K562 (cell line): Measurements from ENCODE around the gene S100A1. TPM values are rescaled to one million over a fixed set of nuclear protein-coding genes. Genes with fewer than 3 reads are reported as not detected.

Experiments used
- AFF4 ChIP-seq: sonication (generic); formaldehyde crosslinking; IDR thresholded peaks from 2 replicates; pipeline ENCODE4 v1.8.0; 2023; ENCODE audit warnings: mild to moderate bottlenecking, missing genetic modification reagents
- ATF7 ChIP-seq: fragments of 450-650 bp; IDR thresholded peaks from 2 replicates; pipeline ENCODE4 v1.7.1; 2014; ENCODE audit warnings: mild to moderate bottlenecking, moderate library complexity
- FOSL1 ChIP-seq: fragments of 200-800 bp; sonication (Bioruptor generic); conservative IDR thresholded peaks from 2 replicates; pipeline ENCODE4 v1.6.1; 2016; ENCODE audit warnings: missing genetic modification characterization, missing compliant biosample characterization
- GTF2A2 ChIP-seq: IDR thresholded peaks from 2 replicates; pipeline ENCODE4 v1.6.1; 2016; ENCODE audit warnings: mild to moderate bottlenecking, missing genetic modification characterization, missing compliant biosample characterization
- HDAC6 ChIP-seq: IDR thresholded peaks from 2 replicates; pipeline ENCODE4 v1.6.1; 2012; ENCODE audit warnings: low read depth, mild to moderate bottlenecking, control low read depth, inconsistent platforms, low read length, moderate library complexity
- KLF6 ChIP-seq: fragments of 250-450 bp; sonication (Bioruptor Pico); IDR thresholded peaks from 2 replicates; pipeline ENCODE4 v1.4.0; 2020; ENCODE audit warnings: mild to moderate bottlenecking, moderate library complexity, borderline replicate concordance
- LCOR ChIP-seq: sonication (generic); formaldehyde crosslinking; IDR thresholded peaks from 2 replicates; pipeline ENCODE4 v1.8.0; 2022; ENCODE audit warnings: mild to moderate bottlenecking, missing genetic modification reagents
- MLLT1 ChIP-seq, 2 experiments: fragments of 450-650 bp; IDR thresholded peaks; 2 replicates each; pipeline ENCODE4 v1.6.1; 2016
- MTA3 ChIP-seq: fragments of 450-650 bp; formaldehyde crosslinking; IDR thresholded peaks from 2 replicates; pipeline ENCODE4 v1.6.1; 2017; ENCODE audit warnings: mild to moderate bottlenecking, borderline replicate concordance
- MYNN ChIP-seq, 2 experiments: sonication (generic); formaldehyde crosslinking in 1 of 2; IDR thresholded peaks; 2 replicates each; pipeline versions ENCODE4 v1.5.0 to v1.6.1; 2016 to 2020; ENCODE audit warnings: antibody characterized with exemption in 1 of 2, missing genetic modification reagents in 1 of 2
- NBN ChIP-seq: fragments of 450-650 bp; IDR thresholded peaks from 2 replicates; pipeline ENCODE4 v1.6.1; 2016; ENCODE audit warnings: low read depth, mild to moderate bottlenecking
- SMAD4 ChIP-seq: fragments of 250-450 bp; sonication (Bioruptor Pico); conservative IDR thresholded peaks from 2 replicates; pipeline ENCODE4 v1.8.0; 2021; ENCODE audit warnings: inconsistent platforms, mild to moderate bottlenecking, moderate library complexity
- XRCC5 ChIP-seq: fragments of 200-400 bp; formaldehyde crosslinking; IDR thresholded peaks from 2 replicates; pipeline ENCODE4 v1.6.1; 2017; ENCODE audit warnings: low read depth, mild to moderate bottlenecking, low read length
- ZFX ChIP-seq: sonication (generic); formaldehyde crosslinking; IDR thresholded peaks from 2 replicates; pipeline ENCODE4 v1.8.0; 2022; ENCODE audit warnings: mild to moderate bottlenecking, missing genetic modification reagents, moderate library complexity
- ZNF121 ChIP-seq: sonication (generic); formaldehyde crosslinking; conservative IDR thresholded peaks from 2 replicates; pipeline ENCODE4 v1.8.0; 2022; ENCODE audit warnings: missing genetic modification reagents
- ZNF444 ChIP-seq: fragments of 250-450 bp; sonication (Bioruptor Pico); IDR thresholded peaks from 2 replicates; pipeline ENCODE4 v1.4.0; 2020; ENCODE audit warnings: mild to moderate bottlenecking, moderate library complexity
- ZNF609 ChIP-seq: sonication (generic); formaldehyde crosslinking; IDR thresholded peaks from 2 replicates; pipeline ENCODE4 v1.8.1; 2023; ENCODE audit warnings: missing genetic modification reagents, mild to moderate bottlenecking, borderline replicate concordance
- polyA plus RNA-seq, 8 experiments: library from polyadenylated mRNA; depleted of rRNA in 4 of 8; stranded (reverse) in 5 of 8; unstranded in 3 of 8; fragments of >200 nt; fragmentation: Nextera tagmentation in 2 of 8; fragmentation: Illumina TruSeq in 1 of 8; extraction: Ambion mirVana in 2 of 8; extraction: Trizol in 1 of 8; gene quantifications; 2 replicates each; pipeline versions ENCODE4 v1.2.1 to v1.2.3, GENCODE V29; 2011 to 2014; ENCODE audit warnings: inconsistent platforms in 1 of 8, missing spikeins in 1 of 8
- total RNA-seq, 7 experiments: library from RNA; depleted of rRNA in 6 of 7; stranded (reverse); fragments of >200 nt in 6 of 7; fragmentation: Illumina TruSeq in 2 of 7; extraction: Trizol in 2 of 7; gene quantifications; 2 replicates each; pipeline versions ENCODE4 v1.2.1 to v1.2.3, GENCODE V29; 2011 to 2021; ENCODE audit warnings: low replicate concordance in 1 of 7

The S100A1 gene
- total and polyA plus RNA-seq, 9 of the 15 experiments (the other 6 are each of a cell fraction or from before 2014, with no cell fraction given): 0.44 to 30.1 (median 12.7) TPM

GRCh38 chr1:153626904-153627714 is 1.1 kb upstream of the S100A1 start, which contains the start of gene S100A13 (continued):
- TF ChIP-seq AFF4 (peak; percentile 62; the same call in 1 of the 2 replicates), ZNF121 (no peak), ZNF609 (CRISPR knock-in tag) (0 out of 2 replicates have a peak, but pooled peaks have one; percentile 37), ATF7 (peak; percentile 35), NBN (peak; percentile 83; the same call in 1 of the 2 replicates), HDAC6 (no peak), SMAD4 (peak; percentile 33; the same call in 1 of the 2 replicates), XRCC5 (peak; percentile 55), FOSL1 (peak; percentile 2; the same call in 1 of the 2 replicates), MYNN (IDR thresholded peaks at IDR 0.05) (peak; percentile 73; the same call in 1 of the 2 replicates), MYNN (CRISPR knock-in tag; IDR thresholded peaks at IDR 0.05) (no peak), MLLT1 (IDR thresholded peaks at IDR 0.05) (0 out of 4 replicates have a peak, but pooled peaks of 1 of the 2 experiments have one; percentile 30), MTA3 (peak; percentile 78; the same call in 1 of the 2 replicates), LCOR (CRISPR knock-in tag) (peak; percentile 16; the same call in 1 of the 2 replicates), GTF2A2 (tag) (0 out of 2 replicates have a peak, but pooled peaks have one; percentile 18), KLF6 (CRISPR knock-in tag) (no peak), ZFX (CRISPR knock-in tag) (peak; percentile 29; the same call in 1 of the 2 replicates), ZNF444 (CRISPR knock-in tag) (no peak)
